GM18520 (cell line): Measurements from ENCODE around the gene KIF26A.
"Not testable (repeated sequence)": the region's sequence is repeated elsewhere in the genome, so short reads cannot be mapped to it uniquely, and the experiment has no call there.

ENCODE experiments used
- ATAC-seq: cut with Tn5 transposase; IDR thresholded peaks from one replicate; pipeline ENCODE4 v1.9.1; 2021; ENCODE audit not compliant: unreplicated experiment

Gene KIF26A

GRCh38 chr14:104143521-104144452, 5.4 kb downstream of the KIF26A start:
- ATAC-seq = no peak

GRCh38 chr14:104144453-104144790, 6.0 kb downstream of the KIF26A start:
- no peak for ATAC-seq

- ATAC-seq = no peak
Observed at GRCh38 chr14:104144911-104145825, 6.8 kb downstream of the KIF26A start.

GRCh38 chr14:104145826-104146601, 7.6 kb downstream of the KIF26A start:
- ATAC-seq = no peak

DNA sequence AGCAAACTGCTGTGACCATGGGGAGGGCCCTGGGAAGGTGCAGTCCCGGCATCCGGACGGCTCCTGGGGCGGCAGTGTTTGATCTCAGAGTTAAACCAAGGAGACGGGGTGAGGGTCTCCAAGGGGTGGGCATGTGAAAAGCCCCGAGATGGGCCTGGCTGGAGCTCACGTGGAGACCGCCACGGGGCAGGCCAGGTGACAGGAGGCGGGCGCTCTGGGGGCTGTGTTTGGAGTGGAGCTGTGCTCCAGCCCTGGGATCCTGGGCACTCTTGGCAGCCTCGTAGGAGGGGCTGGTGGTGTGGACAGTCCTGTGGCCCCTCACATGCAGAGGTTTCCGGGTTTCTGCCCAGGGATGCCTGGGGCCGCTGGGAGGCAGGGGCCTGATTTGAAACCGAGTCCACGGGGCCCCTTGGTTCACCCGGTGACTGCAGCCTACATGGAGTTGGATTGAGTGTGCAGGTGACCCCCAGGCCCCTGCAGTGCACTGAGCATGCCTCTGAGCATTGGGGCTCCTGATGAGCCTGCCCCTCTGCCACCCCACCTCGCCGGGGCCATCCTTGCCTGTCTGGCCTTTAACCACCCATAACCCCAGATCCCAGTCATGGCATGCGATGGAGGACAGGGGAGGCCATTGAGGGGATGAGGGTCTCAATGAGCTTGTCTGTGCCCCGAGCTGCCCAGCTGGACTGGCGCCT, 8.4 kb downstream of the KIF26A start:
- no peak for ATAC-seq

GRCh38 chr14:104147346-104148125, 9.1 kb downstream of the KIF26A start:
- ATAC-seq = no peak

- no peak for ATAC-seq
Observed at GRCh38 chr14:104148433-104149277, 10.3 kb downstream of the KIF26A start.

GRCh38 chr14:104149278-104149595, 10.8 kb downstream of the KIF26A start:
- ATAC-seq = no peak

DNA sequence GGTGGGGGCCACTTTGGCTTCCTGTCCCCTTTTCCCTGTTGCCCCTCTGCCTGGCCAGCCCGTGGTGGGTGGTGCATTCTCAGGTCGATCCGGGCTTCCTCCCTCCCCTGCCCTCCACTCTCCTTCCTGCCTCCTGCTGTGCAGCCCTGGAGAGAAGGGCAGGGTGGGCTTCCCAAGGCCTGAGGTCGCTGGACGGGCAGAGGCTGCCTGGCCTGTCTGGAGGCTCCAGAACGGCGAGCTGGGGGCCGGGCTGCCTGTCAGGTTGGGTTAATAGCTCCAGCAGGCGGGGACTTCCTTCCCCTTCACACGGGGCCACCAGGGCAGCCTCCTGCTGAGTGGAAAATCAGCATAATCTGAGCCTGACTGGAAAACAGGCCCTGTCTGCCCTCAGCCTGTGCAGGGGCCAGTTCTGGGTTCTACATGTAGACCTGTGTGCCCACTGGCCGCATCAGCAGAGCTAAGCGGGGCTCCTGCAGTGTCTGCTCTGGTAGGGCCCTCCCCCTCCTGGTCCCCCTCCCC, 11.3 kb downstream of the KIF26A start:
- ATAC-seq = no peak

- ATAC-seq = no peak
Observed at GRCh38 chr14:104150136-104151025, 12.0 kb downstream of the KIF26A start.

DNA sequence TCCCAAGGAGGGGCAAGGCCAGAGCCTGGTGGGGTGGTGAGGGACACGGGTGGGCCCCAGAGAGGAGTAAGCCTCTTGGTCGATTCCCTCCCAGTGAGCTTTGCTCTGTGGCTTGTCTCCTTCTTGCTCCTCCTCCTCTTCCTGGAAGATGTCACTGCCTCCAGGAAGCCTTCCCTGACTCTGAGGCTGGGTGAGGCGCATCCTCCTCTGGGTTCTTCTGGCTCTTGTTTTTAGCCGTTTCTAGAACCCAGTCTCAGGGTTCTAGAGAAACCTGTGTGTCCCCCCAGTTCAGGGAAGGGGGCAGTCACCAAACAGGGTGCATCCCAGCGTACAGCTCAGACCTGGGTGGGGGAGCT, 12.6 kb downstream of the KIF26A start:
- no peak for ATAC-seq

DNA sequence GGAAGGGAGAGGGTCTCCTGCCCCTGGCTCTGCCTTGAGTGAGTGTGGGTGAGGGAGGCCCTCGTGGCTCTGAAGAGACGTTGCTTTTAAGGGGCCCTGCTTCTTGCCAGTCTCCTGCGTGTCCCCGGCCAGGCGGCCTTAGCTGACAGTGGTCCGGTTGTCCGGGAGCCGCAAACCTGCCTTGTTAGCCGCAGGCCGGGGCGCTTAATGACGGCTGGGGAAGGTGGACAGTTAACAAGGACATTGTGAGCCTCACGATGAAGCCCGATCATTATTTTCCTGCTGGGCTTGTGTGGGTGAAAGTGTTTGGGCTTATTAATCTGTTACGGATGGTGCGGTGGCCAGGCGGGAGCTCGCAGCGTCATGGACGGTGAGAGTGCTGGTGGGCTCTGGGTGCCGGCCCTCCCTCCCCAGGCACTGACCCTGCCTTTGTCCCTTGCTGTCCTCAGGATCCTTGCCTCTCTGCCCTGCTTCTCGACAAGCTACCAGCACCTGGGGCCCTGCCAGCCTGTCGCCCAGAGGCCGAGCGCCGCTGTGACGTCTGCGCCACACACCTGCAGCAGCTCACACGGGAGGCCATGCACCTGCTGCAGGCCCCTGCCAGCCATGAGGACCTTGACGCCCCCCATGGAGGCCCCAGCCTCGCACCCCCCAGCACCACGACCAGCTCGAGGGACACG, 13.3 kb downstream of the KIF26A start:
- no peak for ATAC-seq

- no peak for ATAC-seq
Observed at GRCh38 chr14:104152246-104152575, 13.8 kb downstream of the KIF26A start.

- no peak for ATAC-seq
Observed at GRCh38 chr14:104152686-104153393, 14.5 kb downstream of the KIF26A start.

DNA sequence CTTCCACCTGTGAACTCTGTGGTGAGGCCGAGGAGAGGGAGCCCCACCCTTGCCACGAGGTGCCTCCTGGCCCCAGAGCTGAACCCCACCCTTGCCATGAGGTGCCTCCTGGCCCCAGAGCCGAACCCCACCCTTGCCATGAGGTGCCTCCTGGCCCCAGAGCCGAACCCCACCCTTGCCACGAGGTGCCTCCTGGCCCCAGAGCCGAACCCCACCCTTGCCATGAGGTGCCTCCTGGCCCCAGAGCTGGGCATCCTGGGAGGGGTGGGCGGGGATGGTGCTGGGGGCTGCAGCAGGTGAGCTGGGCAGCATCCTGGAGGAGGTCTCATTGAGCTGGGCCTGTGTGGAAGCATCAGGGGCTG, 15.0 kb downstream of the KIF26A start:
- ATAC-seq = not testable (repeated sequence)

- ATAC-seq = no peak
Observed at GRCh38 chr14:104154246-104154645, 15.9 kb downstream of the KIF26A start.

- ATAC-seq = no peak
Observed at GRCh38 chr14:104155513-104155912, 17.1 kb downstream of the KIF26A start.
